GM18526 (cell line): ENCODE results near the gene TADA3.

Experiments used
- POLR2A ChIP-seq: IDR thresholded peaks from 3 replicates; pipeline ENCODE4 v1.6.1; 2011; ENCODE audit not compliant: insufficient read length; ENCODE audit errors: extremely low read depth

The TADA3 gene

GRCh38 chr3:9818666-9819335, 26.5 kb upstream of the TADA3 start:
- TF ChIP-seq POLR2A = no peak

- TF ChIP-seq POLR2A = no peak
These were observed 25.2 kb upstream of the TADA3 start for GRCh38 chr3:9817436-9817835.

- no peak for TF ChIP-seq POLR2A
These were observed 23.7 kb upstream of the TADA3 start for GRCh38 chr3:9815986-9816385.

GRCh38 chr3:9812870-9813483, 20.7 kb upstream of the TADA3 start:
- TF ChIP-seq POLR2A = no peak

- TF ChIP-seq POLR2A = no peak
These were observed 18.6 kb upstream of the TADA3 start for GRCh38 chr3:9810846-9811245.

GRCh38 chr3:9810433-9810770, 18.1 kb upstream of the TADA3 start:
- no peak for TF ChIP-seq POLR2A

GRCh38 chr3:9809615-9810432, 17.6 kb upstream of the TADA3 start, which contains the start of gene TTLL3:
Gene TTLL3, plus strand, starts transcription at chr3:9810262. Its CDS starts 400 bp downstream, at chr3:9810662.
- peak; percentile 60 for TF ChIP-seq POLR2A

GRCh38 chr3:9809239-9809614, 17.0 kb upstream of the TADA3 start:
- no peak for TF ChIP-seq POLR2A

GRCh38 chr3:9808345-9809037, 16.2 kb upstream of the TADA3 start:
- no peak for TF ChIP-seq POLR2A

GRCh38 chr3:9807981-9808344, 15.7 kb upstream of the TADA3 start:
- TF ChIP-seq POLR2A = no peak

- no peak for TF ChIP-seq POLR2A
These were observed 14.7 kb upstream of the TADA3 start for GRCh38 chr3:9806688-9807589.

GRCh38 chr3:9806137-9806536, 13.9 kb upstream of the TADA3 start:
- TF ChIP-seq POLR2A = no peak

- no peak for TF ChIP-seq POLR2A
These were observed 12.7 kb upstream of the TADA3 start for GRCh38 chr3:9804996-9805395.

- no peak for TF ChIP-seq POLR2A
These were observed 11.2 kb upstream of the TADA3 start for GRCh38 chr3:9803494-9803893.

GRCh38 chr3:9800529-9800928, 8.3 kb upstream of the TADA3 start:
- TF ChIP-seq POLR2A = no peak
